Stimulated activated CD8-positive, alpha-beta memory T cell treated with anti-CD3 and anti-CD28 coated beads, Interleukin-12 subunit alpha, Interleukin-12 subunit beta, amount 100 ng/mL, for 24 hours (primary cell): ENCODE data around the gene TESPA1.
"Not testable (repeated sequence)": the region's sequence is repeated elsewhere in the genome, so short reads cannot be mapped to it uniquely, and the experiment has no call there.

ENCODE experiments used
- DNase-seq: peaks from one replicate; pipeline ENCODE4 v3.0.0-alpha.2; 2020; ENCODE audit errors: extremely low read depth

Gene TESPA1, protein sequence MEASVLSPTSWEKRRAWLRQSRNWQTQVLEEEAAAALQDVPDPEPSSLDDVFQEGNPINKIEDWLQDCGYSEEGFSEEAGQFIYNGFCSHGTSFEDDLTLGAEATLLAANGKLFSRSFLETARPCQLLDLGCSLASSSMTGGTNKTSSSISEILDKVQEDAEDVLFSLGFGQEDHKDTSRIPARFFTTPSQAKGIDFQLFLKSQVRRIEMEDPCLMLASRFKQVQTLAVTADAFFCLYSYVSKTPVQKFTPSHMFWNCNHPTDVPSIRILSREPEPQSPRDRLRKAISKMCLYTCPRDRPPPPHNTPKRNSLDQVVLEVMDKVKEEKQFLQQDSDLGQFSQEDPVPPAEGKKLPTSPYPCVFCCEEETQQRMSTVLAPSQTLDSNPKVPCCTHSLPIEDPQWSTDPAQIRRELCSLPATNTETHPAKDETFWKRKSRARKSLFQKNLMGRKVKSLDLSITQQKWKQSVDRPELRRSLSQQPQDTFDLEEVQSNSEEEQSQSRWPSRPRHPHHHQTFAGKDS

DNA sequence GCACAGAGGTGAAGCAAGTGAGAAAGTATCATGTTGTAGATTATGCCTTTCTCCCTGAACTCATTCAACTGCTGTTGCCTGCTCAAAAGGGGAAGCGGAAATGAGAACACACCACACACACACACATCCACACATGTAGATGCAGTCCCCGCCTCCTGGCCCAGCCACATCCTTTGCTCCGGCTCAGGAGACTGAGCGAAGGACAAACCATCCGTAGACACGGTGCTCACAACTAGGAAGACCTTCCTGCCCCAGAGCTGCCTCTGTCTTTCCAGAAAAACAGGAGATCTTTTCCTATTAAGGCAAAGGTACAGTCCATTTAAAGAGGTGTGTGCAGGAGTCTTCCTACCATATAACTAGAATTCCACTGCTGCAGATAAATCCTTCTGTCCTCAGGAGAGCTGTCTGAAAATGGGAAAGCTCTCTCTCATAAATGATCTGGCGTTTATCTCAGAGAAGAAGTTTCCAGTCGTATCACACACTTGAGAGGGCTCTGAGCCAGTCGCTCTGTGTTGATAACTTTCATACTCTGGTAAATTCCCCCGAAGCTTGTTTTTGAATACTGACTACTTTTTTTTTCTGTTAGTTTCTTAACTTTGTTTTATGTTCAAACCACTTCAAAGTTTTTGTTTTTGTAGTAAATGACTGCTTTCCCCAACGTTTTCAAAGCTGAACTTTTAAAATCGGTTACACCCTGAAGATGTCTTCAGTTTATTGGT, at the start of gene TESPA1:
TESPA1 (minus strand) TSS at position 105 of the 719 bp plus-strand sequence. CDS start 10,200 bp downstream, outside the sequence.
- peak; percentile 62 for DNase-seq

DNA sequence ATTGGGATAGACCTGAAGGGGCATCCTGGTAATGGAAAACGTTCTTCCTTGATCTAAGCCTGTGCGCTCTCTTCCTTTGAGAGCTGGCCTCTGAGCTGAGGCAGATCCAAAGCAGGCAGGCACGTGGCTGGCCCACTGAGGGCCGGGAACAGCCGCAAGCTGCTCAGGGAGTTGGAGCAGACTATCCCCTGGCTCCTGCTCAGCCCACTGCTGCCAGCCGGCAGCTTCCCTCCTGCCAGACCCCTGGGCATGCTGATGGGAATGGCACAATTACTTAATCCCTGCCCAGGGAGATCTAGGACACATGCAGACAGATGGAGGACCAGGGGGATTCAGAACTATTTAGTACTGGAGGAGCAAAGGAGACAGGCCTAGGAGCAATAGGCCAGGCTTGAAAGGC, 49.7 kb upstream of the TESPA1 start:
- no peak for DNase-seq

DNA sequence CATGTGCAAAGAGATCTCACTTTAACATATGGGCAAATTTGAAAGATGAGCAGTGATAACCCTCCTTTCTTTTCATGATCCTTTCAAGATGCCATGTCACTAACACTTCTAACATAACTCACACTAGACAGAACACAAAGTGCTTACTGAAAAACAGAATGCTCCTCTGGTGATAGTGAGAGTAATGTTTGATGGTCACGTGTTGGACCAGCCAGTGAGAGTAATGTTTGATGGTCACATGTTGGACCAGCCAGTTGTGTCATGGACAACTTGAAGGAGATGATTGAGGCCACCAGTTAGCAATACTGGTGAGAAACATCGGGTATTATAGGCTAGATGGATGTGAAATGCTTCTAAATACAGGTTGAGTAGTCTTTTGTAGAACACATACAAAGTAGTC, 40.9 kb upstream of the TESPA1 start:
- no peak for DNase-seq

DNA sequence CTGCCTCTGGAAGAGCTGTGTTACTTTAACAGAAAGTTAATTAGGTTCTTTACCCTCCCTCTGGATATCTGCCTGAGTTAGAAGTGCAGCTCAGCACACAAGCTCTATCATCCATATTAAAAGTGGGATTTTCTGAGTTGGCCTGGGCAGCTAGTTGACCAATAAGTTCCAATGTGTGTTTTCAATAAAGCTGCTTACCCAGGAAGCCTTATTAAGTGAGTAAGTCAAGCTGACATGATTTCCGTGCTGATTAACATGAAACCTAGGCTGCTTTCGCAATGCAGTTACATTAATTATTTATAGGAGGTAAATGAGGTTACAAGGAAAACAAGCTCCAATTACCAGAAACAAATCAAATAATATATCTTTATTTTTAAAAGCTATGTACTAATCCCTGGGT, 40.0 kb upstream of the TESPA1 start:
- no peak for DNase-seq

DNA sequence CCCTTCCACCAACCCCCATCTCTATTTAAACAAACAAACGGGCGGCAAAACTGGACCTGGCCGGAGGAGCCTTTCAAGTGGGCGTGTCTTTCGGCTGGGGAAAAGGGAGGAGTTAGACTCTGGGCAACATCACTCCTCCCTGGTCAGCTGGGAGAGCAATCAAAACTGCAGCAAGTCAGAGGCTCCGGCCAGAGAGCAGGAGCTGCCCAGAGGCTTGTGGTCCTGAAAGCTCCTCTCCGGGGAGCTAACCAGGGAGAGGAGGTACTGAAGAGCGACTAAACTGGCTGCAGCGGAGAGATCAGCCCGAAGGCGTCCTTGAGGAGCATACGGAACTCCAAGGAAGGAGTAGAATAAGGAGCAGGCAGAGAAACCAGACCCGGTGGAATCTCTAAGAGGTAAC, 35.2 kb upstream of the TESPA1 start, which contains the start of gene NEUROD4:
NEUROD4 (plus strand) TSS at position 191 of the 400 bp plus-strand sequence. CDS start 6,466 bp downstream, outside the sequence.
- no peak for DNase-seq

DNA sequence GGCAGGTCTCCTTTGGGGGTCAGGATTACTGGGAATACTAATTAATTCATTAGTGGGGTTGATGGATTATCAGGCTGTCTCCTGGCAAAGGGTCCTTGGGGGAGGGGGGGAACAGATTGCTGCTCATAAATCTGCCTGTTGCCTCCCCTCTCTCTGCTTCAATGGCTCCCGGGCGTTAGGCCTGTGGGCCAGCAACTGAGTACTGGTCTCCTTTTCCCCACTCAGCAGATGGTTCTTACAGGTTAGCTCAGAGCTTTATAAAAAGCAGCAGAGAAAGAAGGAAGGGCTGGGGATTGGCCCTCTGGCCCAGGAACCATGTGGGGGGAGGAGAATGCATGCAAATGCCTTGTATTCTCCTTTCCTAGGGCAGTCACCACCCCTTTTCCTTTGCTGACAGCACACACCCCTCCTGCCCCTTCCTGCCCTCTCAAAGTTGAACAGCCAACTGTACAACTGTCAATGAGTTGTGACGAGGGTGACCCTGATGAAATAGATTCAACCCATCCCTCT, 32.9 kb upstream of the TESPA1 start:
- DNase-seq = no peak

DNA sequence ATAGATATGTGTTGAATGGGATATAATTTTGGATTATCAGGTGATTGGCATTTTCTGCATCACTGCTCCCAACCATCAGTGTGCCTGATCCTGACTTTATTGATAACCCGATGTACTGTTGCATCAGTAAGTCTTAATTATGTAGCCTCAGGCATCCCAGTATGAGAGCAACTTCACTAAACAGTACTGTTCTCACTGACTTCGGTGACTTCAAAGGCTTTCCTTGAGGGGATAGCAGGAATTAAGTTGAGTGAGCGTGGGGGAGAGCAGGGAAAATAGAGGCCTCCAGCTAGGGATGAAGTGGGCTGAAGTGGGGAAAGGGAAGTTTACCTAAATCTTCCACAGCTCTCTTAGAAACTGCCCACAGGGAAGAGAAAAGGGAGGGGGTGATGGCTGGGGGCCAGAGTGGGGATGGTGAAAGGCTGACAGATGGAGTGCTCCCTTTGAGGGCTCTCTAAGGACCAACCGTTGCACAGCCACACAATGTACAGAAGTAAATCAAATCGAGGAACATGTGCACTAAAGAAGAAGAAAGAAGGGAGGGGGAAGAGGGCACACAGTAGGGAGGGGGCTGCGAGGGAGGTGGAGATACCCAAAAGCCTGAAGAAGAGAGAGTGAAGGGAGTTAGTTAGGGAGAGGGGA, 24.5 kb upstream of the TESPA1 start:
- DNase-seq = no peak

DNA sequence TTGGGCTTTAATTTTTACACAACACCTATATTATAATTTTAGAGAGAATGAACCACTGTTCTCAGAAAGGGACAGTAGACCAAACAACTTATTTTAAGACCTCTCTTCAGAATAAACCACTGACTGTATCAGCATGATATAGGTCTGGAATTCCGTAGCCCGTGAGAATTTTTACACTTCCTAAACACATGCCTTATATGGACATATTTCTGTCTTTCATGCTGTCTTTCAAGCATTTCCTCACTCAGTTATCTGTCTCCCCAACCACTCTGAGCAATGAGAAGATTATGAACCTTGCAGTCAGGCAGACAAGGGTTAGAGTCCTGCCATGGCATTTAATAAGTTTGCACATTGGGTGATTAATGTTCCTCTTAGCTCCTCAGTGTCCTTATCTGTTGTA, 17.8 kb upstream of the TESPA1 start:
- no peak for DNase-seq

DNA sequence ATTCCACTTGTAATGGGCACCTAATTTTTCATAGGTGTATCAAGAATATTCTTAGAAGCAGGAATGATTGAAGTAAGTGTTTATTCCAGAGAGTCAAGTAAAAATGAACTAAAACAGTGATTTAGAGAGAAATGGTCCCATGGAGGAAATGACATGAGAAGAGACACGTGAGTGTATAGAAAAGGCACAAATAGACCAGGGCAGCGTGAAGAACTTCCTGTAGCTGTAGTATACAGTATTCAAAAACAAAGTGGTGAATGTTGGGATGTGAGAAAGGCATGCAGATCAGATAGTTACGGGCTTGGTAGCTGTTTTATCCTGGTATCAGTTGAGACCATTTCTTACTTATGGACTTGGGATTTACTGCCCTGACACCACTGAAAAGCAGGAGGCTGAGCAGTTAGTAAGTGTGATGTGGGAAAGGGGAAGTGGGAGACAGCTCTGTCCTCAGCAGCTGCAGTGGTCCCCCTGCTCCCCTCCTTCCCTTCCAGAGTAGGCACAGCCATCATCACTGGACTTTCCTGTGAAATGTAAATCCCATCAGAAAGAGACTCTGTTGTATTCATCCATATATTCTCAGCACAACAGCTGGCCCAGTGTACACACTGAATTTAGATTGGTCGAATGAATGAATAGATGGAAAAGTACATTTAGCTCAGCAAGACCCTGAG, 16.8 kb upstream of the TESPA1 start:
- DNase-seq = no peak

DNA sequence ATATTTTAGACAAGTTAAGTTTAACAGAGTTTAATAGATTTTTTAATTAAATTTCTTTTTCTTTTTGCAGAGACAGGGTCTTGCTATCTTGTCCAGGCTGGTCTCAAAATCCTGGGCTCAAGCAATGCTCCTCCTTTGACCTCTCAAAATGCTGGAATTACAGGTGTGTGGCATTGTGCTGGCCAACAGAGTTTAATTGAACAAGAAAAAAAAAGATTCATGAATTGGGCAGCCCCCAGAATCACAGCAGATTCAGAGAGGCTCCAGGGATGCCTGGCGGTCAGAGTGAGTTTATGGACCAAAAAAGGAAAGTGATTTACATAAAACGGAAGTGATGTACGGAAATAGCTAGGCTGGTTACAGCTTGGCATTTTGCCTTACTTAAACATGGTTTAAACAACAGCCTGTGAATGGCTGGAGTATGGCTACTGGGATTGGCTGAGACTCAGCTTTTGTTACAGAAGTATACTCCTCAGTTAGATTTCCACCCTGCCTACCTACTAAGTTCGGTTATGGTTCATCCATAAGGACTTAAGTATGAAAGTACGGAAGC, 14.5 kb upstream of the TESPA1 start:
- DNase-seq = no peak

DNA sequence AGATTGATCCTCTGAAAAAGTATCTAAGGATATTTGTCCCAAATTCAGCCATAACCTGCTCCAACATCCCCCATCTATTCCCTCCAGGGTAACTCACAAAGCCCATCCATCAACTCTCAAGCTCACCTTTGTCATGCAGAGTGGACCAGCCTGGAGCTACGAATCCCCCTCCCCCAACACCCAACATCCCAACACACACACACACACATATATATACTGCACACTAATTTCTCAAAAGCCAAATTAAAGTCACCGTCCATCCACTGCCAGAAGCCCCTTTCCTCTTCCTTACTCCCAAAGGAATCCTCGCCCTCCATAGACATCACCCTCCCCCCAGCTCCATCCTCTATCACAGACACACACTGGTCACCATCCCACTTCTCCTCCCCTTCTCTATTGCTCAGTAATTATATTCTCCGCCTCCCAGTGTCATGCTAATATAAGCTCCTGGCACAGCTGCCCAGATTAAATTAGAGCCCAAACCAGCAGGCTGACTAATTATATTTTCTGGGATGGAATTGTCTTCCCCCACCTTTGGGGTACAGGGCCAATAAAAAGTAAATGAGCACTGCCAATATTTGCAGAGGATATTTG, 13.5 kb upstream of the TESPA1 start:
- DNase-seq = no peak

DNA sequence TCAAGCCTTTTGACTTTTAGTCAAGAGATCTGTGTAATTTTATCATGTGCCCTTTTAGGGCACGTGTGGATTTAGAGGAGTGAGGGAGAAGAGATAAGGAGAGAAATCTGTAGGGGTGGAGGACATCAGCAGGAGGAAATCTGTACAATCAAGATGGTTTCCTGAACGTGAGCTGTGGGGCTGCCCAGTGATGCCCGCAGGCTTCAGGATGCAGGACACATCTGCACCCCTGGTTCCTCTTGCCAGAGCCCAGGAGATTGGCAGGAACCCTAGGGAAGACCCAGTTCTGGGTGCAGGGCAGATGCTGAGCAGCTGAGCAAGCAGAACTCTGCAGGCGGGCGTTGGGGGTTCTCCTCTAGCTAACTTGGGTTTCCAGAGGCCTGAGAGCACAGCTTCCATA, 11.6 kb upstream of the TESPA1 start:
- no peak for DNase-seq

DNA sequence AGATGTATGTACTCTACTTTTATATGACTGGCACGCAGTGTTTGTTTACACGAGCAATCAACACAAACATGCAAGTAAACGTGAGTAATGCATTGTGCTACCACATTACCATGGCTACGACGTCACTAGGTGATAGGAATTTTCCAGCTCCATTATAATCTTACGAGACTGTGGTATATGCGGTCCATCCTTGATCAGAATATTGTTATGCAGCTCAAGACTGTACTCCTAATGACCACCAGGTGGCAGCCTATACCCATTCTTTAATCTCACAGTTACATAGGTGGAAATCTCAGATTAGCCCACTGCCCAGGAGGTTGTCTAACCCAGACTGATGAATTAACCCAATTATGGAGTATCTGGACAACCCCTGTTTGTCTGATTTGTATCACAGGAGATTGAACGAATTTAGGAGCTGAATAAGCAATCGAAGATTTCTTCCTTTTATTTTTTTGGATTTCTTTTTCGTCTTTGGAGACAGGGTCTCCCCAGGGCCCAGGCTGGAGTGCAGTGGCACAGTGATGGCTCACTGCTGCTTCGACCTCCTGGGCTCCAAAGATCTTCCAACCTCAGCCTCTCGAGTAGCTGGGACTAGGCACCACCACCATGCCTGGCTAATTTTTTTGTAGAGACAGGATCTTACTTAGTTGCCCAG, 8.7 kb upstream of the TESPA1 start:
- no peak for DNase-seq

DNA sequence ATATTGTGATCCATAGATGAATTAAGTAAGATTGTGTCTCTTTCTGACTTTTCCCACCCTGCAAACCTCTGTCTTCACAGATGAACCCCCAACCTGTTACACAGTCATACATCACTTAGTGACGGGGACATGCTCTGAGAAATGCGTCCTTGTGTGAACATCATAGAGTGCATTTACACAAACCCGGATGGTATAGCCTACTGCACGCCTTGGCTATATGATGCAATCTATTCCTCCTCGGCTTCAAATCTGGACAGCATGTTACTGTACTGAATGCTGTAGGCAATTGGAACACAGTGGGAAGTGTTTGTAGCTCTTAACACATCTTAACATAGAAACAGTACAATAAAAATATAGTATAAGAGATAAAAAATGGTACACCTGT, 7.4 kb upstream of the TESPA1 start:
- DNase-seq = no peak

DNA sequence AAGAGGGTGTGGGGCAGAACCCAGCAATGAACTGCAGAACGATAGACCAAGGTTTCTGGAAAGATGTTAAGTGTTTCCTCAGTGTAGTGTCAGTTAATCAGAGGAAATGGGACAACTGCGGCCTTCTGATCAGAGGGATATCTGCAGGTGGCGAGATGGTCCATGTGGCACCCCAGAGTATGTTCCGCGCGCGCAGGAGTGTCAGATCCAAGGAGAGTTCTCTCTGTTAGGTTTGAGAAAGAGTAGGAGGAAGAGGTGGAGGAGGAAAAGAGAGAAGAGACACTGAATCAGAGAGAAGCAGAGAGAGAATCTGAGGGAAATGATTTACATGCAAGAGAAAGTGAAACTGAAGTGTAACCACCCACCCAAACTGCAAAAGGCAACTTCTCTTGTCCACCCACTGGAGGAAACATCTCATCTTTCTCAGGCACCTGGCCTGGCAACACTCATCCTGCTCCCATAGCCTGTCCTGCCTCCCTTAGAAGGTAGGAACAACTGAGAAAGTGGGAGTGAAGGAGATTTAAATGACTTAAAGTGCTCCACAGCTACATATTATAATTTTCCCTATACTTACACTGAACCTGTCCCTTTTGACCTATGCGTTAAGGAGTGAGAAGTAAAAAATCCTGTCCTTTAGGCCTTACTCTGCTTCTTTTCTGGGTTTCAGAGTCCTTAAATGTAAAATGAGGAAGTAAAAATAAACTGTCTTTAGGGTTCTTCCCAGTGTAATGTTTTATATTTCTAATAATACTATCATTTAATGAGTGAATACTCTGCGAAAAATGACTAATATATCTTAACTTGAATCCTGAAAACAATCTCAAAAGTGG, 6.8 kb upstream of the TESPA1 start:
- DNase-seq = no peak

DNA sequence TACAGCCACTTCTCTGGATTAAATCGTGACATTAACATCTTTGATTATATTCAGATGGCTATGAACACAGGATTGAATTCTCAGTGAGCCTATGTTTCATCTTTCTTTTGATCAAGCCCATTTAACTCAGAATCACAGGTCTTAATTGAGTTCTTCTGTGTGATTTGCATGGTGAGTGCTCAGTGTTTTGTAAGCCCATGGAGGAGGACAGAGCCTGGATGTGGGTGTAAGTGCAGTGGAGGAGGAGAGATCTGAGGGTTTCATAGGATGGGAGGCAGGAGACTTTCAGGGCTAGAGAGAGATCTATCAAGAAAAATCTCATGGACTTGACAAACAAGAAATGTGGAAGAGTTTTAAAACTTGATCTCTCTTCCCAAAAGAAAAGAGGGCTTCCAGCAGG, 5.3 kb upstream of the TESPA1 start:
- DNase-seq = no peak

DNA sequence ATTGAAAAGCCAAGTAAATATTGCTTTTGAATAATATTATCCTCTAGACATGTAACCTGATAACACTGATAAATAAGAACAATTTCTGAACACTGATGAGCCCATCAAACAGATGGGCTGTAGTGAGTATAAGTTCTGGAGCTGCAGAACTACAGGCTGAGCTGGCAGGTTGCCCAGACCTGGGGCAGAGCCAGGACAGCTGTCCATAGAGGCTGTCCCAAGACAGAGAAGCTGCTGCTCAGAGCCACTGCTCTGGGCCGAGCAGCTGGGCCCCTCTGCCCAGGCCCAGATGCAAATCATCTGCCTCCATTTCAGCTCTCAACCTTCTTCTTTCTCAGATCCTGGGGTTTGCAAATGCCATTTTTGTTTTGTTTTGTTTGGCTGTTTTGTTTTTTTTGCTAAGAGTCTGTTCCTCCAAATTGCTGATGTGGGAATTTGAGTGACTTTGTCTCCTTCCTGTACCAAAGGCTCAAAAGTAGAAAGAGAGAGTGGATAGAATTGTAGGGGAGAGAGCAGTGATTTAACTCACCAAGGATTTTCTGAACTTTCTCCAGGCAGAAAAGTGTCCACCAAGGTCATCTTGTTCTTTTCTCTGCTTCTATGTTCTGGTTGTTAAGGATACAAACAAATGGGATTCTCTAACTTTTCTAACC, 4.0 kb upstream of the TESPA1 start:
- no peak for DNase-seq

DNA sequence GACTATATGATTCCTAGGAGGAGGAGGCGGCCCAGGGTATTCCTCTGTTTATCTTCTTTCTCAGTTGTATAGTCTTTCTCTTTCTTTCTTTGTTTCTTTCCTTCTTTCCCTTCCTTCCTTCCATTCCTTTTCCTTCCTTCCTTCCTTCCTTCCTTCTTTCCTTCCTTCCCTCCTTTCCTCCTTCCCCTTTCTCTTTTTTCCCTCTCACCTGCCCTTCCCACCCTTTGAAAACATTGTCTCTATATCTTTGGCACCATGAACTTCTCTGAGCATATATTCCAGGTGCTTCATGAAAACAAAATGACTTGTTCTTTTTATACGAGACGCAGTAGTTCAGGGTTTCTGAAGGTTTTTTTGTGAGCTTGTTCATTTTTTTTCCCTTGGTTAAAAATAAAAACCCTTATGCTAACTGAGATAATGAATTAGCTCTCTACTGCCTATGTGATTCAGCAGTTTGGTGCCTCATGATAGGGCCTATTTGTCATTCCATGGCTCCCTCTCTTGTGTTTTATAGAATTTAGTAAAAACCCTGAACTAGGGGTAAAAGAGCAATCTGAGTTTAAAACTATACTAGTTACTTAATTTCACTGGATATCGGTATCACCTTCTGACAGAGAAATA, 3.2 kb upstream of the TESPA1 start:
- no peak for DNase-seq

DNA sequence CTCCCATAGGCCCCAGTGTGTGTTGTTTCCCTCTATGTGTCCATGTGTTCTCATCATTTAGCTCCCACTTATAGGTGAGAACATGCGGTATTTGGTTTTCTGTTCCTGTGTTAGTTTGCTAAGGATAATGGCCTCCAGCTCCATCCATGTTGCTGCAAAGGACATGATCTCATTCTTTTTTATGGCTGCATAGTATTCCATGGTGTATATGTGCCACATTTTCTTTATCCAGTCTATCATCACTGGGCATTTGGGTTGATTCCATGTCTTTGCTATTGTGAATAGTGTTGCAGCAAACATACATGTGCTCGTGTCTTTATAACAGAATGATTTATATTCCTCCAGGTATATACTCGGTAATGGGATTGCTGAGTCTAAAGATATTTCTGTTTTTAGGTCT, 2.2 kb upstream of the TESPA1 start:
- DNase-seq = not testable (repeated sequence)
